ENCODE results near the gene PTPN22. TPM values are rescaled to one million over a fixed set of nuclear protein-coding genes. Genes with fewer than 3 reads are reported as not detected.
A peak's percentile ranks its signal among the peaks of the same experiment; 100 is the strongest.

The PTPN22 gene
- total RNA-seq, 4 donors from 2014 or later, result 1.1 to 5.7 (median 1.9) TPM

- no peak overlapping the region for H3K4me3 ChIP-seq
- H3K36me3 ChIP-seq, result no peaks in the 10 kb centered on the region
- H3K27ac ChIP-seq, result no peak overlapping the region
- no peaks in the 10 kb centered on the region for H3K9me3 ChIP-seq
- TF ChIP-seq POLR2A (IDR thresholded peaks at IDR 0.05) (no peak), CTCF (IDR thresholded peaks at IDR 0.05) (no peak)
- WGBS, 2 donors, result 100% methylated on average over 1 of the region's 1 CpG
- no peak for DNase-seq
- no peaks in the 10 kb centered on the region for H3K4me1 ChIP-seq
- no peaks in the 10 kb centered on the region for H3K27me3 ChIP-seq
- intact Hi-C loops (cut with DNase I), result loop anchor here (5.0 kb wide), 1 partner anchor 71 kb away; the partner anchor contains the start of gene DCLRE1B
Measured at GRCh38 chr1:113836534-113836933, 35.0 kb downstream of the PTPN22 start.

GRCh38 chr1:113835686-113836290 is 35.7 kb downstream of the PTPN22 start:
- Histone ChIP-seq H3K27ac (no peak overlapping the region), H3K9me3 (no peaks in the 10 kb centered on the region), H3K36me3 (no peaks in the 10 kb centered on the region), H3K27me3 (no peaks in the 10 kb centered on the region), H3K4me3 (no peak overlapping the region), H3K4me1 (no peaks in the 10 kb centered on the region)
- no peak for DNase-seq
- intact Hi-C loops (cut with DNase I), result loop anchor here (5.0 kb wide), 1 partner anchor 72 kb away; the partner anchor contains the start of gene DCLRE1B
- TF ChIP-seq POLR2A (IDR thresholded peaks at IDR 0.05) (no peak), CTCF (IDR thresholded peaks at IDR 0.05) (peak; percentile 35 to 70 (median 58))
- 12 to 13% methylated on average over 4 of the region's 4 CpGs for WGBS, 2 donors

- Histone ChIP-seq H3K9me3 (no peaks in the 10 kb centered on the region), H3K4me3 (no peak overlapping the region), H3K27me3 (no peaks in the 10 kb centered on the region), H3K27ac (no peak overlapping the region), H3K36me3 (no peaks in the 10 kb centered on the region), H3K4me1 (no peaks in the 10 kb centered on the region)
- TF ChIP-seq CTCF (IDR thresholded peaks at IDR 0.05), result no peak
- TF ChIP-seq POLR2A (IDR thresholded peaks at IDR 0.05), result no peak
- DNase-seq, result no peak
- intact Hi-C loops (cut with DNase I), result loop anchor here (5.0 kb wide), 1 partner anchor 73 kb away; the partner anchor contains the start of gene DCLRE1B
- 92 to 95% methylated on average over 2 of the region's 2 CpGs for WGBS, 2 donors
Measured at GRCh38 chr1:113834716-113835115, 36.8 kb downstream of the PTPN22 start.

GRCh38 chr1:113830039-113830438 is 41.5 kb downstream of the PTPN22 start:
- TF ChIP-seq POLR2A (IDR thresholded peaks at IDR 0.05), result no peak
- TF ChIP-seq CTCF (IDR thresholded peaks at IDR 0.05), result no peak
- Histone ChIP-seq H3K27me3 (no peaks in the 10 kb centered on the region), H3K4me3 (no peak overlapping the region), H3K27ac (no peak overlapping the region), H3K36me3 (no peaks in the 10 kb centered on the region), H3K9me3 (no peaks in the 10 kb centered on the region), H3K4me1 (no peaks in the 10 kb centered on the region)
- WGBS, 2 donors, result 57 to 71% methylated on average over 3 of the region's 3 CpGs
- no peak for DNase-seq
- intact Hi-C loops (cut with DNase I), result no loop called here

GRCh38 chr1:113821916-113822315 is 49.6 kb downstream of the PTPN22 start:
- Histone ChIP-seq H3K27me3 (no peaks in the 10 kb centered on the region), H3K36me3 (no peaks in the 10 kb centered on the region), H3K27ac (no peak overlapping the region), H3K9me3 (no peaks in the 10 kb centered on the region), H3K4me1 (no peaks in the 10 kb centered on the region), H3K4me3 (no peak overlapping the region)
- TF ChIP-seq CTCF (IDR thresholded peaks at IDR 0.05), result no peak
- TF ChIP-seq POLR2A (IDR thresholded peaks at IDR 0.05), result no peak
- 58 to 60% methylated on average over 1 of the region's 1 CpG for WGBS, 2 donors
- DNase-seq, result no peak
- intact Hi-C loops (cut with DNase I), result no loop called here
